Measurements from ENCODE around the gene CAMKMT.

Gene CAMKMT

DNA sequence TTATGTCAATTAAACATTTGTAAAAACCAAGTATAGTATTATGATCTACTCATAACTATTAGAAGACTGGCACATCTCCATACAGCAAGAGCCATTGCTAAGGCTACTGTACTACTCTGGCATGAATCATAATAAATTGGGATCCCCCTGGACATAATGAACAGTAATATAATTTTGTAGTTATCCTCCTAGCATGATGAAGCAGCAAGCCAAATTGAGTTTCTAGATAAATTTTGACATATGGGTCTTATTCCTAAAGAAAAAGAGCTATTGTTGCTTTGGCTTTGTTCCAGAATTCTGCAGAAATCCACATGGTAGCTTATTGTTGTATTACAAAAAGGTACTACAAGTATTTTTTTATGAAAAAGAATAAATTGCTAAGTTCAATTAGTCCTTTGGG lies 204.3 kb downstream of the CAMKMT start:
- no peaks in the 10 kb centered on the region for H3K36me3 ChIP-seq (replicated peaks)
- no peak overlapping the region for H3K27ac ChIP-seq
- DNase-seq = no peak
- no peak for TF ChIP-seq CTCF (IDR thresholded peaks at IDR 0.05; ENCODE audit: low read depth, low read length, missing control alignments)
- in situ Hi-C loops (cut with HindIII; ENCODE audit: low pct_ligation_motif_present, low sequenced_read_pairs) = no loop called here
- no peaks in the 10 kb centered on the region for H3K27me3 ChIP-seq (replicated peaks)
- no peak overlapping the region for H3K4me3 ChIP-seq (ENCODE audit: low read depth, low read length)

GRCh38 chr2:44569491-44569890 lies 207.7 kb downstream of the CAMKMT start:
- in situ Hi-C loops (cut with HindIII; ENCODE audit: low pct_ligation_motif_present, low sequenced_read_pairs) = no loop called here
- H3K4me3 ChIP-seq (ENCODE audit: low read depth, low read length) = no peak overlapping the region
- no peaks in the 10 kb centered on the region for H3K36me3 ChIP-seq (replicated peaks)
- no peak for TF ChIP-seq CTCF (IDR thresholded peaks at IDR 0.05; ENCODE audit: low read depth, low read length, missing control alignments)
- H3K27me3 ChIP-seq (replicated peaks) = no peaks in the 10 kb centered on the region
- no peak overlapping the region for H3K27ac ChIP-seq
- DNase-seq = no peak

DNA sequence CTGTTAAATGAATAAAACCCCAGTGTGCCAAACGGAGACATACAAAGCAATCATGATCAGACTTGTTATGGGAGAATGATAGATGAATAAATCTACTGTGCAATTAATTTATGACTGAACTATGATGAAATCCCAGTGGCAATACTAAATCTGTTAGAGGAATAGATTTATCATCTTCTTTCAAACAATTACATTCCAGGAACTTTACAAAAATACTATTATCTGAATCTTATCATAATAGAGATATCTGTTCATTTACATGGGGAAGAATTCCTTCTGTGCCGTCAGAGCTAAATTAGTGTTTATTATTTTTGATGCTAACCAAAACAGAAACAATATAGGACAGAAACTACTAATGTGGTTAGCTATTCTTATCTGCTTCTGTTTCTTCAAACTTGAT lies 208.5 kb downstream of the CAMKMT start:
- in situ Hi-C loops (cut with HindIII; ENCODE audit: low pct_ligation_motif_present, low sequenced_read_pairs) = no loop called here
- TF ChIP-seq CTCF (IDR thresholded peaks at IDR 0.05; ENCODE audit: low read depth, low read length, missing control alignments) = no peak
- Histone ChIP-seq H3K27me3 (replicated peaks) (no peaks in the 10 kb centered on the region), H3K27ac (no peak overlapping the region), H3K36me3 (replicated peaks) (no peaks in the 10 kb centered on the region), H3K4me3 (ENCODE audit: low read depth, low read length) (no peak overlapping the region)
- no peak for DNase-seq

DNA sequence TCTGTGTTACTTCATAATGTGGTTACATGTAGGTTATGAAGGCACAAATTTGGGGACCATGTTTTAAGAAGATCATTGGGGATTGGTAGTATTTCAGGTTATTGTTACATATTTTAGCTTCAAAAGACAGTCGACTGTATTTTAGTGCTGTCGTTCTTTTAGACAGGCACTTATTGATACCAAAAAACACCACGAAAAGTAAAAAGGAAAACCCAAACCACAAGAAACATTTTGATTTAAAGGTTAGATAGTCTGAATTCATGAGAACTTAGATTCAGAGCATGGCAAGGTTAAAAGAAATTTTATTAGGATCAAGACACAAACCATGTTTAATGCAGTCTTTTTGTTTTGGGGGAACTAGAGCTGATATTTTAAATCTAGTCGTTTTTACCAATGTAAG lies 209.0 kb downstream of the CAMKMT start:
- no peak for DNase-seq
- H3K4me3 ChIP-seq (ENCODE audit: low read depth, low read length) = no peak overlapping the region
- H3K36me3 ChIP-seq (replicated peaks) = no peaks in the 10 kb centered on the region
- in situ Hi-C loops (cut with HindIII; ENCODE audit: low pct_ligation_motif_present, low sequenced_read_pairs) = no loop called here
- H3K27ac ChIP-seq = no peak overlapping the region
- TF ChIP-seq CTCF (IDR thresholded peaks at IDR 0.05; ENCODE audit: low read depth, low read length, missing control alignments) = no peak
- no peaks in the 10 kb centered on the region for H3K27me3 ChIP-seq (replicated peaks)

GRCh38 chr2:44572196-44572900 lies 210.6 kb downstream of the CAMKMT start:
- H3K4me3 ChIP-seq (ENCODE audit: low read depth, low read length) = no peak overlapping the region
- in situ Hi-C loops (cut with HindIII; ENCODE audit: low pct_ligation_motif_present, low sequenced_read_pairs) = no loop called here
- no peak overlapping the region for H3K27ac ChIP-seq
- H3K27me3 ChIP-seq (replicated peaks) = no peaks in the 10 kb centered on the region
- no peak for TF ChIP-seq CTCF (IDR thresholded peaks at IDR 0.05; ENCODE audit: low read depth, low read length, missing control alignments)
- peak; percentile 75 for DNase-seq
- H3K36me3 ChIP-seq (replicated peaks) = no peaks in the 10 kb centered on the region

DNA sequence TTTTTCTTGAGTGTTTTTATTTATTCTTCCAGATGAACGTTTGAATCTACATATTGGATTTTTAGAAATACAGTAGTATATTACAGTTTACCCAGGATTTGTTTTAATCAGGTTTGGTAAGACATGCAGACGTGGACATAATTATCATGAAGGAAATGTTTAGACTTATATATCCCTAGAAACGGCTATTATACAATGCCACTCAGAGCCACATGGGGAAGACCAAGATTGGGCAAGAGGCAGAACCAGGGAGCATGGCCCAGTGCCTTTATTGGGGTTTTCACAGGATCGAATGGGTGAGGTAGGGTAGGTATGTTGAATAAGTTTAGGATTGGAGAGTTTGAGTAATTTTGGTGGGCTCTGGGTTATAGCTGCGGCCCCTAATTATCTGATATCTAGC lies 212.2 kb downstream of the CAMKMT start:
- DNase-seq = no peak
- Histone ChIP-seq H3K27me3 (replicated peaks) (no peaks in the 10 kb centered on the region), H3K27ac (no peak overlapping the region), H3K4me3 (ENCODE audit: low read depth, low read length) (no peak overlapping the region), H3K36me3 (replicated peaks) (no peaks in the 10 kb centered on the region)
- in situ Hi-C loops (cut with HindIII; ENCODE audit: low pct_ligation_motif_present, low sequenced_read_pairs) = no loop called here
- no peak for TF ChIP-seq CTCF (IDR thresholded peaks at IDR 0.05; ENCODE audit: low read depth, low read length, missing control alignments)

Measured in brain microvascular endothelial cell (primary cell).